ENCODE data around the gene INSYN2A.

Gene INSYN2A

DNA sequence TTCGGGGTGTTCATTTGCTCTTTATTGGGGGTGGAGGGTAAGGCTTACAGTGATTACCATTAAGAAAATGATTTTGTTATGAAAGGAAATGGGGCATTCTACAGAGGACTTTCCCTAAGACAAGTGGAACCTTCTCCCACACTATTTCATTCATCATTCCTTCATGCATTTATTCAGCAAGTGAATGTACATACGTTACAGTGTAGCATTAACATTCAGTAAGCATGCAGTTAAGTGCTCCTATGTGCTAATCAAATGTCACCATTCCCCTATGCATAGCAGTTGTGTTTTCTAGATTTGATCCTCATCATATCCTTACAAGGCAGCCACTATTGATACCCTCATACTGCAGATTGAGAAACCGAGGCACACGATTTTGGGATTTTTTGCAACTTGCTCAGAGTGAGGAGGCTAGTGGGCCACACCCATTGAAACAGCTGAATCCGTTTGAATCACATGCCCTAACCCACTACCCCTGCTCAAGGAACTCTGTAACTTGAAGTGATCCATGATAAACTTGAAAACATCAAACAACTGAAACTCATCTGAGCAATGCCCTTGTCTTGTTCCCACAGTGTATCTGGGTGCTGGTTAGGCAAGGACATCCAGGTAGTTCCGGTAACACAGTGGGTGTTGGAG, 16.7 kb downstream of the INSYN2A start:
- Histone ChIP-seq H3K9me3 (ENCODE audit: control insufficient read depth, insufficient read depth, low read length) (no peaks in the 10 kb centered on the region), H3K27ac (ENCODE audit: low read length) (no peak overlapping the region), H3K27me3 (ENCODE audit: control insufficient read depth, insufficient read depth, low read length) (no peaks in the 10 kb centered on the region), H3K36me3 (ENCODE audit: control insufficient read depth, insufficient read depth, low read length) (no peaks in the 10 kb centered on the region), H3K4me3 (ENCODE audit: low read length) (no peak overlapping the region), H3K4me1 (ENCODE audit: control insufficient read depth, insufficient read depth, low read length) (no peaks in the 10 kb centered on the region; the same call in 1 of the 2 replicates)
- WGBS (ENCODE audit: insufficient coverage, insufficient read length), result no CpG with 5 or more reads among the region's 6 CpGs
- no peak for DNase-seq (ENCODE audit: low read depth, low spot score)

DNA sequence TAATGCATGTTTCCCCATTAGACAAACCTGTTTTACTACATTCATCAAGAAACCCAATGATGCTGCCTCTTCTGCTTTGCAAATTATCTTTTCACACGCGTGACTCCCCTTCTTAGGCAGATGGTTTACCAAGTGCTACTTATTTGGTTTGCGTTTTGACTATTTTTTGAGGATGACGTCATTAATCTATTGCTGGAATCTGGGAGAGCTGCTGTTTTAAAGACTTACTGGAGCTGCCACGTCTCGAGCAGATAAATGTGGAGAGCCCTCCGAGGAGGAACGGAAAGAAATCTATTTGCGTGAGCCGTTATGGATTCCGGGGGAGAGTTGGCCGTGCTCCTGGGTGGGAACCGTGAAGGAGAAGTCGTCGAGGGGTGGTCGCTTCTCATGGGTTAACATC, 19.7 kb downstream of the INSYN2A start:
- H3K9me3 ChIP-seq (ENCODE audit: control insufficient read depth, insufficient read depth, low read length), result no peaks in the 10 kb centered on the region
- DNase-seq (ENCODE audit: low read depth, low spot score), result no peak
- H3K27me3 ChIP-seq (ENCODE audit: control insufficient read depth, insufficient read depth, low read length), result no peaks in the 10 kb centered on the region
- no peaks in the 10 kb centered on the region; the same call in 1 of the 2 replicates for H3K4me1 ChIP-seq (ENCODE audit: control insufficient read depth, insufficient read depth, low read length)
- H3K27ac ChIP-seq (ENCODE audit: low read length), result no peak overlapping the region
- H3K36me3 ChIP-seq (ENCODE audit: control insufficient read depth, insufficient read depth, low read length), result no peaks in the 10 kb centered on the region
- no CpG with 5 or more reads among the region's 16 CpGs for WGBS (ENCODE audit: insufficient coverage, insufficient read length)
- no peak overlapping the region for H3K4me3 ChIP-seq (ENCODE audit: low read length)

DNA sequence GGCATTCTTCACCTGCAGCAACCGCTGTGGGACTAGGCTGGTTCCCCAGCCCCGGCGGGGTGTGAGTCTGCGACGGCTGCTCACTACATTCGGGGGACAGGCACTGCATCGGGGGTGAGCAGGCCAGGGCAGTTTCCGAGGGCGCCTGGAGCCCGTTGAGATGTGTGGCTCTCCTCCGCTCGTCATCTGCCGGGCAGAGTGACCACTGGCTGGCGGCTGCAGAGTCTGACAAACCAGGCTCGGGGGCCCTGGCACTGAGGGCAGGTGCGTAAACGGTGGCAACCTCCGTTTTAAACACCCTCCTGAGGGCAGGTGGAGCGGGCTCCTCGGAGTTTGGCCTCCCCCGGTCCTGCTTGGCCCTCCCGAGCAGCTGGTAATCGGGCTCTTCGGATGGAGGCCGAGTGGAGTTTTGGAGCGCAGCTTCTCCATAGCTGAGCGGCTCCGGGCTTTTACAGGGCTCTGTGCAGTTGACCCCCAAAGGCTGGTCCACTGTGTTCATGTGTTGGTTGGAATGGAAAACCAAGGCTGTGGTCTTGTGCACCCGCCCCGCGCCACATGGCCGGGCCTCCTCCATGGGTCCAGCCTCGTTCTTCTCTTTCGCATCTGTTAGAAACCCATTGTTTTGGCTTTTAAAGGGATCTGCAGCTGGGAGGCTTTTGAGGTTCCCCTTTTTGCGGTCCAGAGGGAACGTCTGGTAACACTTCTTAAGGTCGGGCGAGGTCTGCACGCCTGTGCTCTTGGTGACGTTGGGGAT, 20.9 kb downstream of the INSYN2A start:
- H3K27ac ChIP-seq (ENCODE audit: low read length), result no peak overlapping the region
- H3K4me3 ChIP-seq (ENCODE audit: low read length), result no peak overlapping the region
- H3K4me1 ChIP-seq (ENCODE audit: control insufficient read depth, insufficient read depth, low read length), result no peaks in the 10 kb centered on the region; the same call in 1 of the 2 replicates
- no peaks in the 10 kb centered on the region for H3K36me3 ChIP-seq (ENCODE audit: control insufficient read depth, insufficient read depth, low read length)
- no peak for DNase-seq (ENCODE audit: low read depth, low spot score)
- no peaks in the 10 kb centered on the region for H3K27me3 ChIP-seq (ENCODE audit: control insufficient read depth, insufficient read depth, low read length)
- WGBS (ENCODE audit: insufficient coverage, insufficient read length), result no CpG with 5 or more reads among the region's 40 CpGs
- H3K9me3 ChIP-seq (ENCODE audit: control insufficient read depth, insufficient read depth, low read length), result no peaks in the 10 kb centered on the region

DNA sequence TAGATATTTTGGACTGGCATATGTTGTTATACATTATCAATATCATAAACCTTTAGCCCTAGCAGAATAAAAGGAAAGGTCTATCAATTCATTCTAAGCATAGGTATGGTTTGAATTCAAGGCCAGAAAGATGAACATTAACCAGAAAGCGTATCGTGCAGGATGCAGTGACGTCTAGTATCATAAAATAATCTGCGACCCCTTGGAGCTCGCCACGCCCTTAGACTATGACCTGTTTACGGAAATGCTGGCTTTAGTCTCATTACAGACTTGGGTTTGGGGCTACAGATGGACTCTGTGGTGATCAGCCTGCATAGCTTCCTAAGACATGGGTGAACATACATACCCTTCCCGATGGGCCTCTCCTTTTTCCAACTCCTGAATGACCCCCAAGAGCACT, 21.5 kb downstream of the INSYN2A start:
- WGBS (ENCODE audit: insufficient coverage, insufficient read length), result no CpG with 5 or more reads among the region's 8 CpGs
- no peak for DNase-seq (ENCODE audit: low read depth, low spot score)
- Histone ChIP-seq H3K9me3 (ENCODE audit: control insufficient read depth, insufficient read depth, low read length) (no peaks in the 10 kb centered on the region), H3K36me3 (ENCODE audit: control insufficient read depth, insufficient read depth, low read length) (no peaks in the 10 kb centered on the region), H3K4me3 (ENCODE audit: low read length) (no peak overlapping the region), H3K27me3 (ENCODE audit: control insufficient read depth, insufficient read depth, low read length) (no peaks in the 10 kb centered on the region), H3K4me1 (ENCODE audit: control insufficient read depth, insufficient read depth, low read length) (no peaks in the 10 kb centered on the region; the same call in 1 of the 2 replicates), H3K27ac (ENCODE audit: low read length) (no peak overlapping the region)

DNA sequence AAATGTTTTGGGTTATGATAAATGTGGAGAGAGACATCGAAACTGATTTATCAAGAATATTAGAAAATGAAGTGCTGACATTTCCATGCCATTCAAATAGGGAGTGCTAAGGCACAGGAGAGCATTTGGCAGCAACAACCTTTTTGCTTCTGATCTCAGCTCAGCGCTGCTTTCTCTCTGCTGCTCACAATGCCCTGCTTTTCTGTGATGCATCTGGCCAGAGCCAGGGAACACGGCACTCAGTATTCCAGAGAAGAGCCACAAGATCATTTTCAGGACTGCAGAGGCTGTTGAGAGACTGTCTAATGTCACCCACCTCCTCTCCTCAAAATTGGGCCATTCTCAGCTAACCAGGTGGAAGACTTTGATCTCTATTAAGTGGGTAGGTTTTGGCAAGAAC, 28.1 kb downstream of the INSYN2A start:
- Histone ChIP-seq H3K4me3 (ENCODE audit: low read length) (no peak overlapping the region), H3K27ac (ENCODE audit: low read length) (no peak overlapping the region), H3K27me3 (ENCODE audit: control insufficient read depth, insufficient read depth, low read length) (no peaks in the 10 kb centered on the region), H3K9me3 (ENCODE audit: control insufficient read depth, insufficient read depth, low read length) (no peaks in the 10 kb centered on the region), H3K36me3 (ENCODE audit: control insufficient read depth, insufficient read depth, low read length) (no peaks in the 10 kb centered on the region), H3K4me1 (ENCODE audit: control insufficient read depth, insufficient read depth, low read length) (no peaks in the 10 kb centered on the region)
- no peak for DNase-seq (ENCODE audit: low read depth, low spot score)
- WGBS (ENCODE audit: insufficient coverage, insufficient read length), result 100% methylated on average over 1 of the region's 3 CpGs

DNA sequence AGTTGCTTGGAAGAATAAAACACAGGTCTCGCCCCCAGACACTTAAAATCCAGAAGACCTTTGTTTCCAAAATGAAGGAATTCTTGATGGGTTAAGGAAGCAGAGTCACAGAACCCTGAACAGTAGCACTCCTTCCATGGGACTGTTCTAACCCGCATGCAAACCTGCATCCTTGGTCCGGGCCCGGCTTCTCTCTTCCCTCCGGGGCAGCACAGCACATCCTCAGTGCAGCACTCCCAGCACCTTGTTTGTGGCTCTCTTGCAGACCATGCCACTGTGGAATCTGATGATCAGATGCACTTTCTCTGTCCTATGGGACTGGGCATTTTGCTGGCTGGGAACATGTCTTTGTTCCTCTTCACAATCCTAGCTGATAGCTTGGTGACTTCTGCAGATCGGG, 33.5 kb downstream of the INSYN2A start:
- no peaks in the 10 kb centered on the region for H3K36me3 ChIP-seq (ENCODE audit: control insufficient read depth, insufficient read depth, low read length)
- no peak for DNase-seq (ENCODE audit: low read depth, low spot score)
- no peaks in the 10 kb centered on the region for H3K4me1 ChIP-seq (ENCODE audit: control insufficient read depth, insufficient read depth, low read length)
- no peaks in the 10 kb centered on the region for H3K9me3 ChIP-seq (ENCODE audit: control insufficient read depth, insufficient read depth, low read length)
- no peaks in the 10 kb centered on the region for H3K27me3 ChIP-seq (ENCODE audit: control insufficient read depth, insufficient read depth, low read length)
- no peak overlapping the region for H3K27ac ChIP-seq (ENCODE audit: low read length)
- WGBS (ENCODE audit: insufficient coverage, insufficient read length), result no CpG with 5 or more reads among the region's 6 CpGs
- no peak overlapping the region for H3K4me3 ChIP-seq (ENCODE audit: low read length)

DNA sequence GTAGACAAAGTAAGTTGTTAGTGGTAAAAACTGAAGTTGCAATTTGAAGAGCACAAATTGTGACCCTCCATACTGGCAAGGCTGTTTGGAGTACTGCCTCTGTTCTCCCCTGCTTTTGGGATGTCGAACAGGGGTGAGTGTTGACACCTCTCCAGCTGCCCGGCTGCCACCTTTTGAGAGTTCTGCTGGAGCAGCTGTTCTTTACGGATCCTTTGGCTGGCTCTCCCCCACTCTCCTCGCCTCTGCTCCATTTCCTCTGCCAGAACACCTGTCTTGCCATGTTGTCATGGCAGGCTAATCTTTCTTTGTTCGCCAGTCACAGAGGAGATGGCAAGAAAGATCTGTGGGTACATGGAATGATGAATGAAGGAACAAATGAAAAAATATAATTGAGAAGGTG, 34.9 kb downstream of the INSYN2A start:
- Histone ChIP-seq H3K4me3 (ENCODE audit: low read length) (no peak overlapping the region), H3K27ac (ENCODE audit: low read length) (no peak overlapping the region), H3K9me3 (ENCODE audit: control insufficient read depth, insufficient read depth, low read length) (no peaks in the 10 kb centered on the region), H3K4me1 (ENCODE audit: control insufficient read depth, insufficient read depth, low read length) (no peaks in the 10 kb centered on the region), H3K36me3 (ENCODE audit: control insufficient read depth, insufficient read depth, low read length) (no peaks in the 10 kb centered on the region), H3K27me3 (ENCODE audit: control insufficient read depth, insufficient read depth, low read length) (no peaks in the 10 kb centered on the region)
- WGBS (ENCODE audit: insufficient coverage, insufficient read length), result no CpG with 5 or more reads among the region's 5 CpGs
- no peak for DNase-seq (ENCODE audit: low read depth, low spot score)

DNA sequence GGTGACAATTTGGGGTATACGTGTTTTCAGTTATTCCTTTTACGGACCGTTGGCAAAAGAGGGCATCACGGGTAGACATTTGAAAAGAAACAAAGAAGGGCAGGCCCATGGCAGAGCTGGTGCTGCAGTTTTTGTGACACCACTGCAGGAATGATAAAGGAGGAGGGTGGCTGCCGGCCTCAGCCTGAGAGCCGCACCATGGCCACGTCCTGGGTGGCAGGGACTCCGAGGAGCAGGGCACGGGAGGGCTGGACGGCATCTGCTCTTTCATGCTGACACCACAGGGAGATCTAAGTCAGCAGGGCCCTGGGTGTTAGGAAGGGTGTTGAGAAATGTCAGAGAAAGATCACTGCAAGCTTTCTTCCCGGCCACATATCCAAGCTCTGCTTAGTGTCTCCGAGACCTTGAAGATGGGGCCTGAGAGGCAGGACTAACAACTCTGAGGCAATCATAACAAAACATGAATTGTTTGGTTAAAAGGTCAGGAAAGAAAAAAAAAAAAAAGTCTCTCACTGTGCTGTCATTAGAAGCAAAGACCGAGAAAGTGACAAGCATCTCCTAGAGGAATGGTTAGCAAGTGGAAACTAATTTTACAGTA, 36.6 kb downstream of the INSYN2A start:
- Histone ChIP-seq H3K9me3 (ENCODE audit: control insufficient read depth, insufficient read depth, low read length) (no peaks in the 10 kb centered on the region), H3K4me1 (ENCODE audit: control insufficient read depth, insufficient read depth, low read length) (no peaks in the 10 kb centered on the region), H3K27me3 (ENCODE audit: control insufficient read depth, insufficient read depth, low read length) (no peaks in the 10 kb centered on the region), H3K36me3 (ENCODE audit: control insufficient read depth, insufficient read depth, low read length) (no peaks in the 10 kb centered on the region), H3K27ac (ENCODE audit: low read length) (no peak overlapping the region), H3K4me3 (ENCODE audit: low read length) (no peak overlapping the region)
- no peak for DNase-seq (ENCODE audit: low read depth, low spot score)
- WGBS (ENCODE audit: insufficient coverage, insufficient read length), result no CpG with 5 or more reads among the region's 13 CpGs

DNA sequence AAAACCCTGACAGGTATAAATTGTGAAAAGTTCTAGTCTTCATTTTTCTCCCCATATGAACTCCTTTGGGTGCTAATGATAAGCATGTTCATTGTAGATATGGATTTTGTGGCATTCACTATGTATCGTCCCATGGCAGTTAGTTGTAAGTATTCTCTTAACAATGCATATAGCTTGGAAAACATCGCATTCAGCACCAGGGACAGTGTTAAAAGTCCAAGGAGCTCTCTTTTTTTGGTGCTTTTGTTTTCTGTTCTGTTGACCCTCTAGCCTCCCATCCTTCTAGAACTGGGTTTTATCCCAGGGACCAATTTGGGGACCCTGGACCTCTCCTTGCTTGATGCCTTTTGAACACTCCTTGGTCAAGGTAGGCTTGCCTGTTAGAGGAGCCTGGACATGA, 37.7 kb downstream of the INSYN2A start:
- Histone ChIP-seq H3K36me3 (ENCODE audit: control insufficient read depth, insufficient read depth, low read length) (no peaks in the 10 kb centered on the region), H3K4me1 (ENCODE audit: control insufficient read depth, insufficient read depth, low read length) (no peaks in the 10 kb centered on the region), H3K4me3 (ENCODE audit: low read length) (no peak overlapping the region), H3K9me3 (ENCODE audit: control insufficient read depth, insufficient read depth, low read length) (no peaks in the 10 kb centered on the region), H3K27ac (ENCODE audit: low read length) (no peak overlapping the region), H3K27me3 (ENCODE audit: control insufficient read depth, insufficient read depth, low read length) (no peaks in the 10 kb centered on the region)
- no peak for DNase-seq (ENCODE audit: low read depth, low spot score)
- WGBS (ENCODE audit: insufficient coverage, insufficient read length), result no CpG with 5 or more reads among the region's 2 CpGs

DNA sequence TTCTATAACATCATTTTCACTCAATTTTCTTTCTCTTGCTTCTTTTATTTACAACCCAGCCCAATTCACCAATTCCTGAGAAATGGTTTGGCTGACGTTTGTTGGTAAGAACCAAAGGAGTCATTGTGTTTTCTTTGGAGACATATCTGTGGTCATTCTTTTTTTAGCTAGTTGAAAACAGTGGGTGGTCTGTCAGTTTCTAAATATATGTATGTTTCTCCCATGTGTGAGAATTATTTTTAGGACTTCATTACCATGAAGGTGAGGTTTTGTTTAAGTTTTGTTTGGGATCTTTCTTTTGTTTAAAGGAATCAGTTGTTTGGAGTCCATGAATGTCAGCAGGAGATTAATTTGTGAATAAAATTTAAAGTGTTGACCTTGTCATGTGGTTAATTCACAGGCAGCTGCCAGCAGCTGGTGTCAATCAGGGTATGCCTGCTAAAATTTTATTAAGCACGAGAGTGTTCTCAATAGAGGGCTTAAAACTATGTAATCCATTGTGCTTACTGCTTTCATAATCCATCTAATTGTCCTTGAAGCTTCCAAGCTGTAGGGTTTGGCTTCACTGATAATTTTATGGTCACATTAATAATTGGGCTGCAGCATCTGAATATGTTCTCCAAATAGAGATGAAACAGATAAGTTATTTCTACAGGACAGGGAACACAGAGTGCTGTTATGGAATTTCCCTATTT, 38.7 kb downstream of the INSYN2A start:
- no CpG with 5 or more reads among the region's 2 CpGs for whole genome bisulfite sequencing (ENCODE audit: insufficient coverage, insufficient read length)
- no peak overlapping the region for H3K27ac ChIP-seq (ENCODE audit: low read length)

More for the DNA sequence above, 38.7 kb downstream of the INSYN2A start:
- no peaks in the 10 kb centered on the region; the same call in 1 of the 2 replicates for H3K4me1 ChIP-seq (ENCODE audit: control insufficient read depth, insufficient read depth, low read length)
- H3K36me3 ChIP-seq (ENCODE audit: control insufficient read depth, insufficient read depth, low read length), result no peaks in the 10 kb centered on the region
- H3K4me3 ChIP-seq (ENCODE audit: low read length), result no peak overlapping the region
- no peak for DNase-seq (ENCODE audit: low read depth, low spot score)
- H3K9me3 ChIP-seq (ENCODE audit: control insufficient read depth, insufficient read depth, low read length), result no peaks in the 10 kb centered on the region
- no peaks in the 10 kb centered on the region for H3K27me3 ChIP-seq (ENCODE audit: control insufficient read depth, insufficient read depth, low read length)

Data from iPS DF 6.9 (cell line).